Measurements from ENCODE around the gene STARD9. TPM values are rescaled to one million over a fixed set of nuclear protein-coding genes. Genes with fewer than 3 reads are reported as not detected.
"Not testable (repeated sequence)": the region's sequence is repeated elsewhere in the genome, so short reads cannot be mapped to it uniquely, and the experiment has no call there.

Gene STARD9
- total RNA-seq, 1 donor from 2014 or later, result 27.7 TPM

- H3K4me1 ChIP-seq (ENCODE audit: control insufficient read depth in 3 of 3, insufficient read depth in 3 of 3, low read length in 3 of 3), result no peaks in the 10 kb centered on the region
- no peak overlapping the region for H3K4me3 ChIP-seq (ENCODE audit: low read length in 3 of 3)
- H3K9me3 ChIP-seq (ENCODE audit: control insufficient read depth in 3 of 3, low read length in 3 of 3), result no peaks in the 10 kb centered on the region
- peaks cover 4 to 30% (median 7%) of the 10 kb centered on the region in 3 donors for H3K36me3 ChIP-seq (ENCODE audit: control insufficient read depth in 3 of 3, insufficient read depth in 3 of 3, low read length in 3 of 3)
- no peak overlapping the region for H3K9ac ChIP-seq (ENCODE audit: low read depth in 1 of 3, low read length in 3 of 3)
- H3K27ac ChIP-seq (ENCODE audit: low read depth, low read length), result no peak overlapping the region
- H3K27me3 ChIP-seq (ENCODE audit: control insufficient read depth in 3 of 3, insufficient read depth in 3 of 3, low read length in 3 of 3), result no peaks in the 10 kb centered on the region
These were observed 95.0 kb downstream of the STARD9 start for GRCh38 chr15:42670451-42670850.

- Histone ChIP-seq H3K36me3 (ENCODE audit: control insufficient read depth in 3 of 3, insufficient read depth in 3 of 3, low read length in 3 of 3) (peaks cover 4 to 41% (median 12%) of the 10 kb centered on the region in 3 donors), H3K9ac (ENCODE audit: low read depth in 1 of 3, low read length in 3 of 3) (no peak overlapping the region), H3K4me3 (ENCODE audit: low read length in 3 of 3) (no peak overlapping the region), H3K4me1 (ENCODE audit: control insufficient read depth in 3 of 3, insufficient read depth in 3 of 3, low read length in 3 of 3) (no peaks in the 10 kb centered on the region), H3K27ac (ENCODE audit: low read depth, low read length) (no peak overlapping the region), H3K27me3 (ENCODE audit: control insufficient read depth in 3 of 3, insufficient read depth in 3 of 3, low read length in 3 of 3) (no peaks in the 10 kb centered on the region), H3K9me3 (ENCODE audit: control insufficient read depth in 3 of 3, low read length in 3 of 3) (no peaks in the 10 kb centered on the region)
These were observed 97.0 kb downstream of the STARD9 start for GRCh38 chr15:42672444-42672843.

- Histone ChIP-seq H3K36me3 (ENCODE audit: control insufficient read depth in 3 of 3, insufficient read depth in 3 of 3, low read length in 3 of 3) (peaks cover 4 to 53% (median 14%) of the 10 kb centered on the region in 3 donors), H3K9ac (ENCODE audit: low read depth in 1 of 3, low read length in 3 of 3) (no peak overlapping the region), H3K27me3 (ENCODE audit: control insufficient read depth in 3 of 3, insufficient read depth in 3 of 3, low read length in 3 of 3) (no peaks in the 10 kb centered on the region), H3K4me1 (ENCODE audit: control insufficient read depth in 3 of 3, insufficient read depth in 3 of 3, low read length in 3 of 3) (no peaks in the 10 kb centered on the region), H3K9me3 (ENCODE audit: control insufficient read depth in 3 of 3, low read length in 3 of 3) (no peaks in the 10 kb centered on the region), H3K4me3 (ENCODE audit: low read length in 3 of 3) (no peak overlapping the region), H3K27ac (ENCODE audit: low read depth, low read length) (no peak overlapping the region)
These were observed 99.1 kb downstream of the STARD9 start for GRCh38 chr15:42674472-42674871.

- Histone ChIP-seq H3K27me3 (ENCODE audit: control insufficient read depth in 3 of 3, insufficient read depth in 3 of 3, low read length in 3 of 3) (no peaks in the 10 kb centered on the region), H3K27ac (ENCODE audit: low read depth, low read length) (no peak overlapping the region), H3K4me1 (ENCODE audit: control insufficient read depth in 3 of 3, insufficient read depth in 3 of 3, low read length in 3 of 3) (no peaks in the 10 kb centered on the region), H3K9me3 (ENCODE audit: control insufficient read depth in 3 of 3, low read length in 3 of 3) (no peaks in the 10 kb centered on the region), H3K4me3 (ENCODE audit: low read length in 3 of 3) (no peak overlapping the region), H3K36me3 (ENCODE audit: control insufficient read depth in 3 of 3, insufficient read depth in 3 of 3, low read length in 3 of 3) (peaks cover 4 to 52% (median 14%) of the 10 kb centered on the region in 3 donors), H3K9ac (ENCODE audit: low read depth in 1 of 3, low read length in 3 of 3) (no peak overlapping the region)
These were observed 99.6 kb downstream of the STARD9 start for GRCh38 chr15:42675021-42675420.

DNA sequence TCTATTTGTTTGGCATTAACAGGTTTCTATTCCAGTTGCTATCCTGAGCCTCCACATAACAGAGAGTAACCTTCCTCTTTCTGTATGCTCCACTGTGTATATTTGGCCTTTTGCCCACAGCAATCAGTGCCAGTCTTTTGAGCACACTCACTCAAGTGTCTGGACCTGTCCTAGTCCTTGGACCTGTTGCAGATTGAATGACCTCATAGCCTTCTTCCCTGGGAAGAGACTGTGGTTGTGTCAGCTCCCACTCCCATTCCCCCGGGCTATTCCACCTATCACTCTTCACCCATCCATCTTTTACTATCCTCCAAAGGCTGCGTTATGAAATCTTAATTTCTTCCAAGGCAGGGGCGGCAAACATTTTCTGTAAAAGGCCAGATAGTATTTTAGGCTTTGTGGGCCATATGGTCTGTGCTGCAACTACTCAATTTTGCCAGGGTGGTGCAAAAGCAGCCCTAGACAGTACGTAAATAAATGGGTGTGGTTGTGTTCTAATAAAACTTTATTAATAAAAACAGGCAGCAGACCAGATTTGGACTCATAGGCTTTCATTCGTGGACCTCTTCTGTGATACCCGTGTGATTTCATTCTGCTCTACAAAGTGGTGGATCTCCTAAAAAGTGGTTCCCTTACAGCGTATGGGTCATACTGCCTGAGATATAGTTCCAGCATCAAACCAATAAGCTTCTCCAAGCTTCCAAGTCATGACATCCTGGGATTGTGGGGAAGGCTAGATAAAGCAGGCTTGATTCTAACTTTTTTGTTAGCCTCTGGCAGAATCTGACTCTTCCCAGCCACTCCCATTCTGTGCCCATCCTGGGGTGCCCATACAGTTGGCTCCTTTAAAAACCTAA is 104.1 kb downstream of the STARD9 start:
- Histone ChIP-seq H3K27me3 (ENCODE audit: control insufficient read depth in 3 of 3, insufficient read depth in 3 of 3, low read length in 3 of 3) (no peaks in the 10 kb centered on the region), H3K4me3 (ENCODE audit: low read length in 3 of 3) (no peak overlapping the region), H3K27ac (ENCODE audit: low read depth, low read length) (no peak overlapping the region), H3K4me1 (ENCODE audit: control insufficient read depth in 3 of 3, insufficient read depth in 3 of 3, low read length in 3 of 3) (no peaks in the 10 kb centered on the region), H3K9me3 (ENCODE audit: control insufficient read depth in 3 of 3, low read length in 3 of 3) (no peaks in the 10 kb centered on the region), H3K9ac (ENCODE audit: low read depth in 1 of 3, low read length in 3 of 3) (no peak overlapping the region), H3K36me3 (ENCODE audit: control insufficient read depth in 3 of 3, insufficient read depth in 3 of 3, low read length in 3 of 3) (peaks cover 12 to 68% (median 25%) of the 10 kb centered on the region in 3 donors)

DNA sequence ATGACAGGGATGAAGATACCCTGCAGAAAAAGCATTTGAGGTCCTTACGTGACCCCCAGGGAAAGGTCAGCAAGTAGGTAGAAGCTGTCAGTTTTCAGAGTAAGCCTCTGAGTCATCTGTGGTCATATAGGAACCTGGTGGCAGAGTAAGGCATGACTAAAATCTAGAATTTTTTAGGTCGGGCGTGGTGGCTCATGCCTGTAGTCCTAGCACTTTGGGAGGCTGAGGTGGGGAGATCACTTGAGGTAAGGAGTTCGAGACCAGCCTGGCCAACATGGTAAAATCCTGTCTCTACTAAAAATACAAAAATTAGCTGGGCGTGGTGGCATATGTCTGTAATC is 104.7 kb downstream of the STARD9 start:
- H3K27ac ChIP-seq (ENCODE audit: low read depth, low read length); H3K4me1 ChIP-seq (ENCODE audit: control insufficient read depth in 3 of 3, insufficient read depth in 3 of 3, low read length in 3 of 3); H3K27me3 ChIP-seq (ENCODE audit: control insufficient read depth in 3 of 3, insufficient read depth in 3 of 3, low read length in 3 of 3); H3K4me3 ChIP-seq (ENCODE audit: low read length in 3 of 3); H3K9me3 ChIP-seq (ENCODE audit: control insufficient read depth in 3 of 3, low read length in 3 of 3); H3K9ac ChIP-seq (ENCODE audit: low read depth in 1 of 3, low read length in 3 of 3): not testable (repeated sequence)
- peaks cover 9 to 70% (median 23%) of the 10 kb centered on the region in 3 donors for H3K36me3 ChIP-seq (ENCODE audit: control insufficient read depth in 3 of 3, insufficient read depth in 3 of 3, low read length in 3 of 3)

- Histone ChIP-seq H3K9me3 (ENCODE audit: control insufficient read depth in 3 of 3, low read length in 3 of 3) (no peaks in the 10 kb centered on the region), H3K27ac (ENCODE audit: low read depth, low read length) (no peak overlapping the region), H3K27me3 (ENCODE audit: control insufficient read depth in 3 of 3, insufficient read depth in 3 of 3, low read length in 3 of 3) (no peaks in the 10 kb centered on the region), H3K36me3 (ENCODE audit: control insufficient read depth in 3 of 3, insufficient read depth in 3 of 3, low read length in 3 of 3) (peaks cover 9 to 67% (median 17%) of the 10 kb centered on the region in 3 donors), H3K4me3 (ENCODE audit: low read length in 3 of 3) (no peak overlapping the region), H3K9ac (ENCODE audit: low read depth in 1 of 3, low read length in 3 of 3) (no peak overlapping the region), H3K4me1 (ENCODE audit: control insufficient read depth in 3 of 3, insufficient read depth in 3 of 3, low read length in 3 of 3) (no peaks in the 10 kb centered on the region)
These were observed 105.7 kb downstream of the STARD9 start for GRCh38 chr15:42681119-42681518.

DNA sequence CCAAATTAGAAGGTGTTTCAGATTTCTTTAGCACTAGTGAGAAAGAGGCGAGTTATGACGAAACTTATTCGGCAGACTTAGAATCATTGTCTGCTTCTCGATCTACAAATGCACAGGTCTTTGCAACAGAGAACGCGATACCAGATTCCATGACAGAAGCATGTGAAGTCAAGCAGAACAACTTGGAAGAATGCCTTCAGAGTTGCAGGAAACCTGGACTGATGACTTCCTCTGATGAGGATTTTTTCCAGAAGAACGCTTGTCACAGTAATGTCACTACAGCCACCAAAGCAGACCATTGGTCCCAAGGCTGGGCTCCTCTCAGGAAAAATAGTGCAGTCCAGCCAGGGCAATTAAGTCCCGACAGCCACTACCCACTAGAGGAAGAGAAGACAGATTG is 110.9 kb downstream of the STARD9 start:
- no peaks in the 10 kb centered on the region for H3K4me1 ChIP-seq (ENCODE audit: control insufficient read depth in 3 of 3, insufficient read depth in 3 of 3, low read length in 3 of 3)
- peaks cover 9 to 62% (median 12%) of the 10 kb centered on the region in 3 donors for H3K36me3 ChIP-seq (ENCODE audit: control insufficient read depth in 3 of 3, insufficient read depth in 3 of 3, low read length in 3 of 3)
- H3K4me3 ChIP-seq (ENCODE audit: low read length in 3 of 3), result no peak overlapping the region
- no peak overlapping the region for H3K9ac ChIP-seq (ENCODE audit: low read depth in 1 of 3, low read length in 3 of 3)
- no peaks in the 10 kb centered on the region for H3K27me3 ChIP-seq (ENCODE audit: control insufficient read depth in 3 of 3, insufficient read depth in 3 of 3, low read length in 3 of 3)
- no peaks in the 10 kb centered on the region for H3K9me3 ChIP-seq (ENCODE audit: control insufficient read depth in 3 of 3, low read length in 3 of 3)
- H3K27ac ChIP-seq (ENCODE audit: low read depth, low read length), result no peak overlapping the region

DNA sequence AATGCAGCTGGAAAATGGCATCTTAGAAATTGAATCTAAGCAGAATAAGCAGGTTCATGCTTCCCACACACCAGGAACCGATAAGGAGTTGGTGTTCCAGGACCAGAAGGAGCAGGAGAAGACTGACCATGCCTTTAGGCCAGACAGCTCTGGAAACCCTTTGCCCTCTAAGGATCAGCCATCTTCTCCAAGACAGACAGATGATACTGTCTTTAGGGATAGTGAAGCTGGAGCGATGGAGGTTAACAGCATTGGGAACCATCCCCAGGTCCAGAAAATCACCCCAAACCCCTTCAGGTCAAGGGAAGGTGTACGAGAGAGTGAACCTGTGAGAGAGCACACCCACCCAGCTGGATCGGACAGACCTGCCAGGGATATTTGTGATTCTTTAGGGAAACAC is 112.3 kb downstream of the STARD9 start:
- no peak overlapping the region for H3K4me3 ChIP-seq (ENCODE audit: low read length in 3 of 3)
- H3K4me1 ChIP-seq (ENCODE audit: control insufficient read depth in 3 of 3, insufficient read depth in 3 of 3, low read length in 3 of 3), result no peaks in the 10 kb centered on the region
- H3K9ac ChIP-seq (ENCODE audit: low read depth in 1 of 3, low read length in 3 of 3), result no peak overlapping the region
- no peak overlapping the region for H3K27ac ChIP-seq (ENCODE audit: low read depth, low read length)
- H3K9me3 ChIP-seq (ENCODE audit: control insufficient read depth in 3 of 3, low read length in 3 of 3), result no peaks in the 10 kb centered on the region
- H3K27me3 ChIP-seq (ENCODE audit: control insufficient read depth in 3 of 3, insufficient read depth in 3 of 3, low read length in 3 of 3), result no peaks in the 10 kb centered on the region
- peaks cover 6 to 57% (median 9%) of the 10 kb centered on the region in 3 donors for H3K36me3 ChIP-seq (ENCODE audit: control insufficient read depth in 3 of 3, insufficient read depth in 3 of 3, low read length in 3 of 3)

DNA sequence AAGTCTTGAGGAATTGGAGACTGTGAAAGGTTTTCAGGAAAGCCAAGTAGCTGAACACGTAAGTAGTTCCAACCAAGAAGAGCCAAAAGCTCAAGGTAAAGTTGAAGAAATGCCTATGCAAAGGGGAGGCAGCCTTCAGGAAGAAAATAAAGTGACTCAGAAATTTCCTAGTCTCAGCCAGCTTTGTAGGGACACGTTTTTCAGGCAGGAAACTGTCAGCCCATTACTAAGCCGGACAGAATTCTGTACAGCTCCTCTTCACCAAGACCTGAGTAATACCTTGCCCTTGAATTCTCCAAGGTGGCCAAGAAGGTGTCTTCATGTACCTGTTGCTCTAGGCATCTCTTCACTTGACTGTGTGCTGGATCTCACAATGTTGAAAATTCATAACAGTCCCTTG is 112.9 kb downstream of the STARD9 start:
- Histone ChIP-seq H3K9me3 (ENCODE audit: control insufficient read depth in 3 of 3, low read length in 3 of 3) (no peaks in the 10 kb centered on the region), H3K4me3 (ENCODE audit: low read length in 3 of 3) (no peak overlapping the region), H3K27me3 (ENCODE audit: control insufficient read depth in 3 of 3, insufficient read depth in 3 of 3, low read length in 3 of 3) (no peaks in the 10 kb centered on the region), H3K4me1 (ENCODE audit: control insufficient read depth in 3 of 3, insufficient read depth in 3 of 3, low read length in 3 of 3) (no peaks in the 10 kb centered on the region), H3K27ac (ENCODE audit: low read depth, low read length) (no peak overlapping the region), H3K9ac (ENCODE audit: low read depth in 1 of 3, low read length in 3 of 3) (no peak overlapping the region), H3K36me3 (ENCODE audit: control insufficient read depth in 3 of 3, insufficient read depth in 3 of 3, low read length in 3 of 3) (peaks cover 6 to 59% (median 8%) of the 10 kb centered on the region in 3 donors)
